IPS DF 19.7 (cell line): ENCODE data around the gene FAM168B.
"Not testable (repeated sequence)": the region's sequence is repeated elsewhere in the genome, so short reads cannot be mapped to it uniquely, and the experiment has no call there.

Experiments
- DNase-seq: peaks from one replicate; pipeline ENCODE4 v3.0.0-alpha.2; 2013; ENCODE audit warnings: low read depth, low spot score

FAM168B gene, protein sequence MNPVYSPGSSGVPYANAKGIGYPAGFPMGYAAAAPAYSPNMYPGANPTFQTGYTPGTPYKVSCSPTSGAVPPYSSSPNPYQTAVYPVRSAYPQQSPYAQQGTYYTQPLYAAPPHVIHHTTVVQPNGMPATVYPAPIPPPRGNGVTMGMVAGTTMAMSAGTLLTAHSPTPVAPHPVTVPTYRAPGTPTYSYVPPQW

DNA sequence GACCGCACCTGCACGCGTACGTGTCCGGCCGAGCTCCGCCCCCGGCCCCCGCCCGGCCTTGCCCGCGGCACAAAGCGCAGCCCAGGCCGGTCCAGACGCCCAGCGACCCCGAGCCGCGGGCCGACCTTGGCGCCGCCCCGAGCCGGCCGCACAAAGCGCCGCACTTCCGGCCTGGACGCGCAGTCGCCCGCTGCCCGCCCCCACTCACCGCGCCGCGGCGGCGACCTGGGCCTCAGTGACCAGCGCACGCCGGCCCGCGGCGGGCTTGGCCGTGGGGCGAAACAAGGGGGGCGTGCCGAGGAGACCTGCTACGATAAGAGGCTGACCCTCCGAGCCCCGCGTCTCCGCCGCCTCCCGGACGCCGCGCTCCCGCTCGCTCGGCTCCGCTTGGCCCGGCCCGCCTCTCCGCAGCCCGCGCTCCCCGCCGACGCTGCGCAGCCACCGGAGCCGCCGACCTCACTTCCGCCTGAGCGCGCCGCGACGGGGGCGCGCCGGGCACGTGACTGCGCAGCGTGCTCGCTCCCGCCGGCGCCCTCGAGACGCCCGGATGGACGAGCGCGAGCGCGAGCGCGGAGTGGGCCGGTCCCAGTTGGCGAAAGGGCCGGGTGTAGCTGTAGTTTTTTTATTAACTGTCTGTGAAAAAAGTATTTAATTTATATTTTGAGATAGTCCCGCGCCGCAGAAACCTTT lies at the start of gene FAM168B:
FAM168B (minus strand) TSS at position 455 of the 690 bp plus-strand sequence. CDS start 10,814 bp downstream, outside the sequence.
- no peak for DNase-seq

DNA sequence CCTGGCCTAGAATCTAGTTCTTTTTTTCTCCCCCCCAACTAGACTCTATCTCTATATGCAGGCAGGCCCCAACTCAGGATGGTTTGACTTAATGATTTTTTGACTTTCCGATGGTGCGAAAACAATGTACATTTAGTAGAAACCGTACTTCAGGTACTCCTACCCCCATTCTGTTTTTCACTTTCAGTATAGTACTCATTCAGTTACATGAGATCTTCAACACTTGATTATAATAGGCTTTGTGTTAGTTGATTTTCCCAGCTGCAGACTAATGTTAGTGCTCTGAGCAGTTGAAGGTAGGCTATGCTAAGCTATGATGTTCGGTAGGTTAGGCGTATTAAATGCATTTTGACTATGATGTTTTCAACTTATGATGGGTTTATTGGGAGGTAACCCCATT lies 49.6 kb upstream of the FAM168B start:
- DNase-seq: no peak

DNA sequence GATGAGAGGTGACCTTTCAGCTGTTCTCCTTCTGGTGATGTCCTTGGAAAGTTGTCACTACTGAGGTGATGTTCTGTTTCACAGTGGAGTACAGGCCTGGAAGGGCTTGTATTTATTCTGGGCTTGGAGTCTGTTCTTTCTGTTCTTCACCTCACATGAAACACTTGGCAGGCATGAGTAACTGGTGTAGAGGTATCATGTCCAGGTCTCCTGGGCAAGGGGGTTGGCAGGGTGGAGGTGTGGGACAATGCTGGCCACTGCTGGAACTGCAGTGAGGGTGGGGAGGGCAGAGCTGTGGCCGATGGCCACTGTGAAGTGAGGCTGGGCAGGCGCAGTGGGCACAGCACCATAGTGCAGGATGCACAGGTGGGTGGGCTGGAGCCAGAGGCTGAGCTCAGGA lies 47.3 kb upstream of the FAM168B start:
- no peak for DNase-seq

DNA sequence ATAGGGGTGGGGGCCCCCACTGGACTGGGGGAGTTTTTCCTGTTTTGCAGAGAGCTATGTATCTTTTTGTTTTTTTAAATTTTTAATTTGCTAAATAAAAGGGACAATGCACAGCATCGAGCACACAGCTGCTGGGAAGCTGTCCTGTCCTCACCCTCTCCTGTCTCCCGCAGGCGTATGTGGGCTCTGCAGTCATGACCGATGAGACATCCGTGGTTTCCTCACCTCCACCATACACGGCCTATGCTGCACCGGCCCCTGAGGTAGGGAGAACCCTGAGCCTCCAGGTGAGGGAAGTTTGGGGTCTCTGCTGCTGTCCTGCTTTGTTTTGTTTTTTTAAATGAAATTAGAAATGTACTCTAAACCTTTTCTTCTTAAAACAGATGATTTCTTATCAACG lies 39.5 kb upstream of the FAM168B start:
- no peak for DNase-seq

DNA sequence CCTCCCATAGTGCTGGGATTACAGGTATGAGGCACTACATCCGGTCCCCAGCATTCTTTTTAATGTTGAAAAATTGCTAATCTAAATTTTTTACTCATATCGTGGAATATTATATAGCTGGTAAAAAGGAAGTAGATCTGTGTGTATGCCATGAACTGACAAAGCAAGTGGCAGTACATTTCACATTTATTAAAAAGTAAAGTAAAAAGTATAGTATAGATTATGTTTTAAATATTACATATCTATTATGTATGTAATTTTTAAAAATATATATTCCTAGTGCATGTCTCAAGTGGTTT lies 37.0 kb upstream of the FAM168B start:
- DNase-seq: no peak

DNA sequence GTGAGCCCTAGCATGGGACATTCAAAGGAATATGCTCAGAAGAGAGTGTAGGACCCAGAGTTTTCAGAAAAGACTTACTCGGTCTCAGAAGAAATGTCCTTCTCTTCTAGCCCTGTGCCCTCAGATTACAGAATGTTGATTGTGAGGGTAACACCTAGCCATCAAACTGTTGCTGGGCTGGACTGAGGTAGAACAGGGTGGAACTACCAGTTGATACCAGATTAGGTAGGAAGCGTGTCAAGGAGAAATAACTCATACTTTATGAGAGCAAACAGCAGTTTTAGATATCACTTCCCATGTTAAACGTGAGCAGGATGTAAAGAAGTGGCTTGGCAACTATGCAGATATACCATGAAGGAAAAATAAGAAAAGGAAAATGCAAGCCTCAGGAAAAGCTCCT lies 34.7 kb upstream of the FAM168B start:
- no peak for DNase-seq

DNA sequence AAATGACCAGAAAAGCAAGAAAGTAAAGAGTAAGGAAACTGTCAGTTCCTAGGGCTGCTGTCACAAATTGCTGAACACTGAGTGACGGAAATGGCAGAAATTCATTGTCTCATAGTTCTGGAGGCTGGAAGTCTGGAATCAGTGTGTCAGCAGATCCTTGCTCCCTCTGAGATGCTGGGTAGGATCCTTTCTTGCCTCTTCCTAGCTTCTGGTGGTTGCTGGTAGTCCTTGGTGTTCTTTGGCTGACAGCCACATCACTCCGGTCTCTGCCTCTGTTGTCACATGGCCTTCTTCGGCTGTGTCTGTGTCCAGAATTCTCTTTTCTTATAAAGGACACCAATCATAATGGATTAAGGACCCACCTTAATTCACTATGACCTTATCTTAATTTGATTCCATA lies 33.8 kb upstream of the FAM168B start:
- DNase-seq: no peak

DNA sequence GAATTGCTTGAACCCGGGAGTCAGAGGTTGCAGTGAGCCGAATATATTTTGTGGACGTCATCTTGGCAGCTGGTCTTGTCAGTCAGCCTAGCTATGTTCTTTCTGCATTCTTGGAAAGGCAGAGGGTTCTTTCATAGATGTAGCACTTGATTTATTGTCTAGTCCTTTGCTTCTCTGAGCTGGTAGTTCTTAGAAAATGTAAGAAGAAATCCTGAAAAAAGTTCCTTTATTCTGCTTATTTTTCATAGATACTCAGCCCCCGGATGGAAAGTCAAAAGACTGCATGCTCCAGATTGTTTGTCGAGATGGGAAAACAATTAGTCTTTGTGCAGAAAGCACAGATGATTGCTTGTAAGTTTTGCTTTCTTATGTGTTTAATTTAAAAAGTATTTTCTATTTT lies 33.2 kb upstream of the FAM168B start:
- DNase-seq: no peak

DNA sequence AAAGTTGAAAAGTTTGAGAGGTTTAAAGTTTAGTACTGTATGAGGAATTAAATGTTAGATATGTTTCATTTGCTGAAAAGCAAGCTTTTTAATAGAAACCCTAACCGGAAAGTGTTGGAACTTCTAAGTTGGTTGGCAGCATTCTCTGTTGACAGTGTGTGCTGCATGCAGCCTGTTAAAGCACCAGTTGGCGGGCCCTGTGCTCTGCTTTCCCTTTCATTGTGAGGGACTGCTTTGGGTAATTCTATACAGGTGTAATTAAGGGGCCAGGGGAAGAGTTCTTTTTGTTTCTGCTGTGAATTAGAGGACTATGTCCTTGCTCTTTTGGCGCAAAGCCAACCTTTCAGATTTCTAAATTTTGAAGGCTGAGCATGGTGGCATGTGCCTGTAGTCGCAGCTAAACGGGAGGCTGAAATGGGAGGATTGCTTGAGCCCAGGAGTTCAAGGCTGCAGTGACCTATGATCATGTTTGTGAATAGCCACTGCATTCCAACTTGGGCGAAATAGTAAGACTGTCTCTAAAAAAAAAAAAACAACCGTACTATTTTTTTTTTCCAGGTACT lies 32.0 kb upstream of the FAM168B start:
- no peak for DNase-seq

DNA sequence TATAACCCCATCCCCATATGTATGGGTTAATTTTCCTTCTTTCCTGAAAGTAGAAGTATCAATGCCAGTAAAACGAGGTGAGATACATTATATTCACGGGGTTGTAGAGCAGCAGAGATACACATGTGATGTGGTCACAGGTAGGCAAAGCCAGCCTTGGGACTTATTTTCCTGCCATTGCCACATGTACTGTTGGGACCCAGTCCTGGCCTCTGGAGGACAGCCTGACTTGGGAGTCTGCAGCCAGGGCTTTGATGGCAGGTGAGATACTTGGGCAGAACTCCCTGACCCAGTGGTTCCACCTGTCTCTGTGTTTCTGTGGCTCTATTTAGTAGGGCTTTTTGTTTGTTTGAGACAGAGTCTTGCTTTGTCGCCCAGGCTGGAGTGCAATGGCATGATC lies 29.9 kb upstream of the FAM168B start:
- DNase-seq: no peak

DNA sequence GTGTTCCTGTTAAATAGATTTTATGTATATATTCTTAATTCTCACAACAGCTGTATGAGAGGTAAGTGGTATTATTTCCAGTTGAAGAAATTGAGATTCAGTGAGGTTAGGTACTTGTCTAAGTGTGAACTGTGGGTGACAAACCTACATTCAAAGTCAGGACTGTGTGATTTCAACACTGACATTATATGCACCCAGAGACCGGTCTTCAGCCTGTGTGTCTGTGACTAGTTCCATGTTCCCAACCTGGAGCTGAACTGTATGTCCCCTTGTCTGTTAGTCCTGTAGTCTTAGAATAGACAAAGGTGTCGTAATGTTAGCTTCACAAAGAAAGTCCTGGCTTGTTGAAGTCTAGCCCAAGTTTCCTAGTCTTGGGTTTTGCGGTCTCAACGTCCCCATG lies 29.2 kb upstream of the FAM168B start:
- no peak for DNase-seq

DNA sequence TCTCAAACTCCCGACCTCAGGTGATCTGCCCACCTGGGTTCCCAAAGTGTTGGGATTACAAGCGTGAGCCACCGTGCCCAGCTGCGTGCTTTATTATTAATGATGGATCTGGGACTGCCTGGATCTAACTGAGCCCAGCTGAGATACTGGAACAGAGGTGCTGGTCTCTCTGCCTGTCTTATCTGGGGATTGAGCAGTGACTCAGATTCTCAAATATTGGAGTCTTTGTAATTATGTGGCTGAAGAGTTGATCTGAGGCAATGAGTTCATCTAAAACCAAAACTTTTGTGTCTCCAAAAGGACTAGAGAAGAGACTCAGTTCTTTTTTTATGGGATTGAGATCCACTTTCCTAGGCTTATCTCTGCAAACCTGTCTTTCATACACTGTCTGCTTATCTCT lies 28.2 kb upstream of the FAM168B start:
- no peak for DNase-seq

DNA sequence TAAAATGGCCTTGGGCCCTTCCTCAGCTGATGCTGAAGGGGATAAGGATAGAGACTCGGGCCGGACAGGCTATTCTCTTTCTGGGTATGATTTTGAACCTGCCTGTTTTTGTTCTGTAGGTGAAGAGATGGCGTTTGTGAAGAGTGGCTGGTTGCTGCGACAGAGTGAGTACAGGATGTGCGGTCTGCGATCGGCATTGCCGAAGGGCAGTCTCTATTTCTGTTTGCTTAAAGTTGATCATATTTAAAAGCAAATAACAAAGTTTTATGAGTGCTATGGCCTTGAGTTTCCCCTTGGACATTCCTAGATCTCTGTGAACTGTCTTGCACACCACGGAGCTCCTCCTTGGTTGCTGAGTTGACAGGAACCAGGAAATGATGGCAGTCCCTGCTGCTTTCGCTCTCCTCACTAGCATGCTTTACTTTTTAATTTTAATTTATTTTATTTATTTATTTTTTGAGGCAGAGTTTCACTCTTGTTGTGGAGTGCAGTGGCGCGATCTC lies 27.6 kb upstream of the FAM168B start:
- no peak for DNase-seq

DNA sequence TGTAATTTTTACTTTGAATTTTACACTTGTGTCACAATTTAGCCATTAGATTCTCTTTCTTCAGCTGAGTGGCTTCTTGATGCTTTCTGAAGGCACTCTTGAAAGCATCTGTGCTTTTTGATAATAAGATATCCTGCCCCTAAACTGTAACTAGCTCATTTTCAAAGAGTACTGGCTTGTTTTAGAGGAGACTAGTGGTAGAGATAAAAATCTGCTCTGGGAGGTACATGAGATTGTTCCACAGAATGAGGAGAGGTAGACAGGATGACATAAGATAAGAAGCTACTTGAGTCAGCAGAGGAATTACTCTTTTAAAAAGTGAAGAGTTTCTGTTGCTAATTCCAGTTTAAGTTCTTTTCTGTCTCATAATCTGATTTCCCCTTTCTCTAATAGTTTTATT lies 22.5 kb upstream of the FAM168B start:
- no peak for DNase-seq

DNA sequence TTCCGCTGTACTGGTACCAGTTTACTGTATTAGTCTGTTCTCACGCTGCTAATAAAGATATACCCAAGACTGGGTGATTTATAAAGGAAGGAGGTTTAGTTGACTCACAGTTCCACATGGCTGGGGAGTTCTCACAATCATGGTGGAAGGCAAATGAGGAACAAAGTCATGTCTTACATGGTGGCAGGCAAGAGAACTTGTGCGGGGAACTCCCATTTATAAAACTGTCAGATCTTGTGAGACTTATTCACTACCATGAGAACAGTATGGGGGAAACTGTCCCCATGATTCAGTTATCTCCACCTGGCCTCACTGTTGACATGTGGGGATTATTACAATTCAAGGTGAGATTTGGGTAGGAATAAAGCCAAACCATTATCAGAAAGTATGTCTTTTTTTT lies 21.7 kb upstream of the FAM168B start:
- not testable (repeated sequence) for DNase-seq

DNA sequence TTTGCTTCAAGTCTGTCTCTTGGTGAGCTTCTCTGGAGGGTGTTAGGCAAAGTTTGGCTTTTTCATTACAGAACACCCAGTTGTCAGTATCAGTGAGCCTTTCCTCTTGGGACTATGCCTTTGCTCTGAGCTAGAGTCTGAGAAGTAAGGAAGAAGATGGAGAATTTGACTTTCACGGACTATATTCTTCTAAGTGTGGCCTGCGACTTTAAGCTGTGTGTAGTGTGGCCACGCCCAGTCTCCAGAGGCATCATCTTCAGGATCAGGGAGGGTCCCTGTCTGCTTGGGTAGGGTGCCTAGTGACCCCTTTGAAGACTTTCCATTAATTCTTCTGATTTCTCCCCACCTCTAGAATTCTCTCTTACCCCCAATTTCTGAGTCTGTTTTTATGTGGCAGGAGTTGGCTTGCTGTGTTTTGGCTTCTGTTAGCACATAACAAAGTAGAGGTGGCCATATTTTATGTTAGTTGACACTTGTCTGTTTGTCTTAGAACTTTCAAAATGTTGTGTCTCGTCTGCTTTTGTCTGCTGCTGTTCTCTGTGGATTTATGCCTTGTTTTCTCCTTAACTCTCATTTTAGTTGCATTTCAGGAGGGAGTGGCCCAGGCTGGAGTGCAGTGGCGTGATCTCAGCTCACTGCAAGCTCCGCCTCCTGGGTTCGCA lies 20.4 kb upstream of the FAM168B start:
- DNase-seq: no peak

DNA sequence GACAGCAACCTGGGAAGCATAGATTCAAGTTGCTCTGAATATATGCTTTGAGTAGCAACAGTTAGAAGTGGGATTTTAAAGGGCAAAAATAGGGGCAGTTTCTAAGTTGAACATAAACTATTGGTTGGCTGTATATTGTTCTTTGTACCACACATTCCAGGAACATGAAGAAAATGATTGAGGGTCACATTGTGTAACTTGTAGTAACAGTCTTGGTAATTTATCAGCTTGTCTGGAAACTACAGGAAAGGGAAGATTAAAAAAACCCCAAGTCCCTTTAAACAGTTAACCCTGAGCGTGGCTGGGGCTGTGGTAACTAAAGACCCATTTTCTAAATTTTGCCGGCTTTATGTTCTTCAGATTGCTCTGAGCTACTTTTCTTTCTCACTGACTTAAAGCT lies 19.3 kb upstream of the FAM168B start:
- DNase-seq: no peak

DNA sequence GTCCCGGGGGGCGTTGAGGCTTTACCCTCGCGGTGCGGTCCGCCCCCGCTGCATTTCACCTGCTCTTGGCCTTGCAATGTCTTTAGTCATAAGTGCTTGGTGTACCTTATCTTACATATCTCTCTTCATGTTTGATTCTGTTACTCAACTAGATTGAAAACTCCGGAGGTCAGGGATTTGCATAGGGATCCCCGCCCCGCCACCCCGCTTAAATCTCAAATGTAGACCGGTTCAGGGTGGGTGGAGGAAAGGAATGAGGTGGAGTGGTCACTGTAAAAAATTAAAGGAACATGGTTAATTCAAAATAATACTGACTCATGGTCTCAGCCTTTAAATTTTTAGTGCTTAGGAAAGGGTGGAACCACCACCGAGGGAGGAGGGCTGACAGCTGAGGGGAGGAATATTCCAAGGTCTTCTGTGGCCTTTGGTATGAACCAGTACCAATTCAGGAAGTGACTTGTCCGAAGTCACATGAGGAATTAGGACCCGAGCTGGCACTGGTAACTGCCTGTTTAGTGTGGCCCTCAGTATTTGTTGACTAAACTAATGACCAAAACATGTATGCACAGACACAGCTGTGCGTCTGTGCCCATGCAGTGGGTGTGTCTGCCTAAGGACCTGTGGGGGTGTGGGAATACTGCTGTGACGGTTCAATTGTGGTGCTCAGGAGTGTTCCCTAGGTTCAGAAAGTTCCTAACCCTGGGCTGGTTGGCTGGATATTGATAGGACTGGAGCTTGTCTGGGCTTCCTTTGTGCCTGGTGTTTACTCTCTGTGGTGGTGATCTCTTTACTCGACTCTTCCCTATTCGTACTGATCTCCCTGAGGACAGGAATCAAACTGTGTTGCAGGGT lies 12.9 kb upstream of the FAM168B start:
- DNase-seq: no peak

DNA sequence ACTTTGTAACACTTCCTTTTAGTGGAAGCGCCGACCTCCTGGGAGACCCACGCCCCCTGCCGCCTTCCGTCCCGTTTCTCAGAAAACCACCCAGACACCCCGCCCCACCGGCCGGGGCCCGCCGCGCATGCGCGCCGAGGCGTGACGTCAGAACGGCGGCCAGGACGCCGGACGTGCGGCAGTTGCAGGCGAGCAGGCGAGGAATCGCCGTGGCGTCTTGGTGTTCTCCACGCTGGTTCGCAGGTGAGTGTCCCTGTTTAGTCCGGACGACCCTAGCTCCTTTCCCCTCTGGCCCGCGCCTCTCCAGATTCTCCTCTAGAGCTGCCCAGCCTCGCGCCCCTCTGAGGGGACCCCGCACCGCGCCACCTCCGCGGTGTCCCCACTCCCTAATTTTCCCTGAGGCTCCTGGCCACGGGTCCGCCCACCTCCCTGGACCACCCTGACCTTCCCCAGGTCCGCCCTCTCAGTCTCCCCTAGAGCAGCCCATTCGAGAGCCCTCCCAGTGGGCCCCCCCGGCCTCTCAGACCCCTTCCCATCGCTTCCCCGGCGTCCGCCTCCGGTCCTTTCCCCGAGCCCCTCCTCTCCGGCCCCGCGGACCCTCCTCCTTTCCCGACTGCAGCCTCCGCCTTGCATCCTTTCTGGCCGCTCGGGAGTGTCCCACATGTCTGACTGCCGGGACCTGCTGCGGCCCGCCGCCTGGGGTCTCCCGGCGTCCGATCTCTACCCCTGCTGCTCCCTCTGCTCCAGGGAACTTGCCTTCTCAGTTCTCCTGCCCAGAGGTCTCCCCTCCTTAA lies 12.1 kb upstream of the FAM168B start, which contains the start of gene PLEKHB2:
PLEKHB2 (plus strand) TSS at position 181 of the 794 bp plus-strand sequence. CDS start 15,606 bp downstream, outside the sequence.
- no peak for DNase-seq

DNA sequence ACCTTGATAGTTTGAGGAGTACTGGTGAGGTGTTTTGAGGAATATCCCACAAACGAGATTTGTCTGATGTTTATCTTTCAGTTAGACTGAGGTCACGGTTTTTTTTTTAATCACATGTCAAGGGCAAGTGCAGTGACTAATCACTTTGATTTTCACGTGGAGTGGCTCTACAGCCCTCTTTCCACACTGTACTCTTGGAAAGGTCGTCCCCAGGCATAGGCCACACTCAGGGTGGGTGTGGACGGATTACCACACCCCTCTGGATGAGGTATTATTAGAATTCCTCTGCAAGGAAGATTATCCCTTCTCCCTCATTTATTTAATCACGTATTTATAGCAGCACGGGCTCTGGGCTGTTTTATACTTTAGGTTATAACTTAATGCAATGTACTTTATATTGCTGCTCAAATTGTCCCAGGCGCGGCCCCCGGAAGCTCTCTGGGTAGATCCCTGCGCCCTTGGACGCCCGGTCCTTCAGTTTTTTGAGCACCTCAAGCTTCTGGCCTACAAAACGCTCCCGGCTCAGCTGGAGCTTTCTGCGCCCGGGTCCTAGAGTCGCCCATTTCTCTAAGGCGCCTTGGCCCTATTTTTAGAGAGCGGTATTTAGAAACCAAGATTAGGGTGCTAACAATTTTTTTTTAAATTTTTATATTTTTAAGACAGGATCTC lies 11.4 kb upstream of the FAM168B start:
- no peak for DNase-seq
